Ascending aorta (tissue), 2 donors: ENCODE data around the gene NECTIN2. TPM values are rescaled to one million over a fixed set of nuclear protein-coding genes. Genes with fewer than 3 reads are reported as not detected.

ENCODE experiments used
- DNase-seq, 2 donors: peaks; one replicate each; pipeline ENCODE4 v3.0.0-alpha.2; 2019; ENCODE audit warnings: low spot score in 2 of 2
- H3K27ac ChIP-seq, 2 donors: fragments of 200-600 bp; sonication (generic); one replicate each; pipeline ENCODE4 v1.5.1; 2016 to 2017; ENCODE audit warnings: mild to moderate bottlenecking in 1 of 2
- H3K27me3 ChIP-seq: fragments of 200-600 bp; sonication (generic); one replicate; pipeline ENCODE4 v1.5.1; 2017
- H3K36me3 ChIP-seq, 2 donors: fragments of 200-600 bp; sonication (generic); one replicate each; pipeline ENCODE4 v1.5.1; 2016
- H3K4me1 ChIP-seq, 2 donors: fragments of 200-600 bp; sonication (generic); one replicate each; pipeline ENCODE4 v1.5.1; 2016 to 2017; ENCODE audit warnings: mild to moderate bottlenecking in 1 of 2
- H3K4me3 ChIP-seq, 2 donors: fragments of 200-600 bp; sonication (generic); one replicate each; pipeline ENCODE4 v1.5.1; 2016 to 2017; ENCODE audit warnings: mild to moderate bottlenecking in 1 of 2
- H3K9me3 ChIP-seq, 2 donors: fragments of 200-600 bp; sonication (generic); one replicate each; pipeline ENCODE4 v1.5.1; 2016
- CTCF ChIP-seq, 3 experiments: fragments of 200-600 bp in 2 of 3; fragments of 450-650 bp in 1 of 3; sonication (generic) in 2 of 3; IDR thresholded peaks; one replicate each; pipeline ENCODE4 v1.5.1; 2016 to 2019; ENCODE audit warnings: antibody characterized with exemption in 3 of 3, mild to moderate bottlenecking in 1 of 3, moderate library complexity in 1 of 3
- intact Hi-C: fragments of 100-400 bp; cut with DNase I; formaldehyde crosslinking; loops from one replicate; pipeline ENCODE4 v1.15.1; 2023
- total RNA-seq: library from RNA; depleted of rRNA; stranded (reverse); fragments of >200 nt; gene quantifications from one replicate; pipeline ENCODE4 v1.1.0, GENCODE V29; 2016

Gene NECTIN2
- total RNA-seq, 1 donor from 2014 or later = 125 TPM

GRCh38 chr19:44866664-44867063 is 20.6 kb downstream of the NECTIN2 start:
- intact Hi-C loops = no loop called here
- no peak overlapping the region for H3K27ac ChIP-seq
- peaks cover 28 to 43% of the 10 kb centered on the region in 2 donors for H3K36me3 ChIP-seq
- no peaks in the 10 kb centered on the region for H3K4me1 ChIP-seq
- TF ChIP-seq CTCF (IDR thresholded peaks at IDR 0.05) = no peak
- DNase-seq = no peak
- no peak overlapping the region for H3K4me3 ChIP-seq
- H3K27me3 ChIP-seq = no peaks in the 10 kb centered on the region
- H3K9me3 ChIP-seq = no peaks in the 10 kb centered on the region

GRCh38 chr19:44867578-44867977 is 21.5 kb downstream of the NECTIN2 start:
- Histone ChIP-seq H3K9me3 (no peaks in the 10 kb centered on the region), H3K36me3 (peaks cover 37 to 52% of the 10 kb centered on the region in 2 donors), H3K27me3 (no peaks in the 10 kb centered on the region), H3K4me3 (no peak overlapping the region), H3K27ac (no peak overlapping the region), H3K4me1 (no peaks in the 10 kb centered on the region)
- intact Hi-C loops = no loop called here
- no peak for DNase-seq
- TF ChIP-seq CTCF (IDR thresholded peaks at IDR 0.05) = no peak

- Histone ChIP-seq H3K4me3 (no peak overlapping the region), H3K27ac (peak overlapping the region in 1 of 2 donors; percentile 45), H3K36me3 (peaks cover 56 to 65% of the 10 kb centered on the region in 2 donors), H3K27me3 (no peaks in the 10 kb centered on the region), H3K9me3 (no peaks in the 10 kb centered on the region), H3K4me1 (no peaks in the 10 kb centered on the region)
- peak in 1 of 2 donors; percentile 81 for DNase-seq
- intact Hi-C loops = no loop called here
- no peak for TF ChIP-seq CTCF (IDR thresholded peaks at IDR 0.05)
Observed at GRCh38 chr19:44869733-44870470, 23.8 kb downstream of the NECTIN2 start.

GRCh38 chr19:44871809-44872208 is 25.7 kb downstream of the NECTIN2 start:
- Histone ChIP-seq H3K36me3 (peaks cover 58 to 65% of the 10 kb centered on the region in 2 donors), H3K27me3 (no peaks in the 10 kb centered on the region), H3K4me1 (no peaks in the 10 kb centered on the region), H3K27ac (no peak overlapping the region), H3K9me3 (no peaks in the 10 kb centered on the region), H3K4me3 (no peak overlapping the region)
- intact Hi-C loops = no loop called here
- no peak for TF ChIP-seq CTCF (IDR thresholded peaks at IDR 0.05)
- no peak for DNase-seq

GRCh38 chr19:44872661-44873060 is 26.6 kb downstream of the NECTIN2 start:
- no peaks in the 10 kb centered on the region for H3K4me1 ChIP-seq
- no peak for TF ChIP-seq CTCF (IDR thresholded peaks at IDR 0.05)
- intact Hi-C loops = no loop called here
- no peaks in the 10 kb centered on the region for H3K9me3 ChIP-seq
- no peak overlapping the region for H3K4me3 ChIP-seq
- DNase-seq = no peak
- H3K36me3 ChIP-seq = peaks cover 65 to 66% of the 10 kb centered on the region in 2 donors
- no peaks in the 10 kb centered on the region for H3K27me3 ChIP-seq
- H3K27ac ChIP-seq = no peak overlapping the region
